GM21526 (cell line): ENCODE measurements around the gene RILPL1.
"Not testable (repeated sequence)": the region's sequence is repeated elsewhere in the genome, so short reads cannot be mapped to it uniquely, and the experiment has no call there.

Source experiments
- ATAC-seq: cut with Tn5 transposase; IDR thresholded peaks from one replicate; pipeline ENCODE4 v1.9.1; 2021; ENCODE audit warnings: moderate library complexity; ENCODE audit not compliant: unreplicated experiment, low FRiP score

RILPL1 gene

DNA sequence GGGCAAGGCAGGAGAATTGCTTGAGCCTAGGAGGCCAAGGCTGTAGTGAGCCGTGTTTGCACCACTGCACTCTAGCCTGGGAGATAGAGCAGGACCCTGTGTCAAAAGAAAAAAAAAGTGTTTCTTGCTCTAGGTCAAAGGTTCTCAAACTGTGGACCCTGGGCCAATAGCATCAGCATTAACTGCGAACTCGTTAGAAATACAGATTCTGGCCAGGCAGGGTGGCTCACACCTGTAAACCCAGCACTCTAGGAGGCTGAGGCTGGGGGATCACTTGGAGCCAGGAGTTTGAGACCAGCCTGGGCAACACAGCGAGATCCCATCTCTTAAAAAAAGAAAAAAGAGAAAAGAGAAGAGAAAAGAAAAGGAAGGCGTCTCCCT, 97.9 kb downstream of the RILPL1 start:
- ATAC-seq = no peak

- no peak for ATAC-seq
Measured at GRCh38 chr12:123433615-123434014, 99.9 kb downstream of the RILPL1 start.

DNA sequence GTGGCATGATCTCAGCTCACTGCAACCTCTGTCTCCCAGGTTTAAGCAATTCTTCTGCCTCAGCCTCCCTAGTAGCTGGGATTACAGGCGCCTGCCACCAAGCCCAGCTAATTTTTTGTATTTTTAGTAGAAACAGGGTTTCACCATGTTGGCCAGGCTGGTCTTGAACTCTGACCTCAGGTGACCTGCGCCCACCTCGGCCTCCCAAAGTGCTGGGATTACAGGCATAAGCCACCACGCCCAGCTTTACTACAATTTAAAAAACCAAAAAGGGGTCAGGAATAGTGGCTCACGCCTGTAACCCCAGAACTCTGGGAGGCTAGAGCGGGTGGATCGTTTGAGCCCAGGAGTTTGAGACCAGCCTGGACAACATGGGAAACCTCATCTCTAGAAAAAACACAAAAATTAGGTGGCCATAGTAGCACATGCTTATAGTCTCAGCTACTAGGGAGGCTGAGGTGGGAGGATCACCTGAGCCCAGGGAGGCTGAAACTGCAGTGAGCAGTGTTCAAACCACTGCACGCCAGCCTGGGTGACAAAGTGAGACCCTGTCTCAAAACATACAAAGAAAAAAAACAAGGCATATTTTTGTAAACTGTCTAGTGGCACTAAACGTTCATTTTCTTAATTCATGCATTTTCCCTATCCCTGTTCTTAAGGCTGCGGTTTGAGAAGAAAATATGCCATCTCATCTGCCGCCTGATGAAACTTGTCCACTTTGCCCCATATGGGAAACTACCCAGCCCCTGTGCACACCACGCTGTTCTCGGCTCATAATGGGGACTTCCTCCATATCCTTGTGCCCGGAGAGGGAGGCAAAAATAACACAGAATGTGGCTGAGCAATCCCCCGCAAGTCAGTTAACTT, 101.3 kb downstream of the RILPL1 start:
- not testable (repeated sequence) for ATAC-seq

DNA sequence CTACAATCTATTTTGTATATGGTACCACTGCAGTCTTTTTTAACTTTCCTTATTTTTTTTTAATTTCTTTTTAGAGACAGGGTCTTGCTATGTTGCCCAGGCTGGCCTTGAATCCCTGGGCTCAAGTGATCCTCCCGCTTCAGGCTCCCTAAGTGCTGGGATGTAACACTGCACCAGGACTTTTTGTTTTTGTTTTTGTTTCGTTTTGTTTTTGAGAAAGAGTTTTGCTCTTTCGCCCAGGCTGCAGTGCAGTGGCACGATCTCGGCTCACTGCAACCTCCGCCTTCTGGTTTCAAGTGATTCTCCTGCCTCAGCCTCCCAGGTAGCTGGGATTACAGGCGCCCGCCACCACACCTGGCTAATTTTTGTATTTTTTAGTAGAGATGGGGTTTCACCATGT, 104.4 kb downstream of the RILPL1 start:
- not testable (repeated sequence) for ATAC-seq

- ATAC-seq = no peak
Measured at GRCh38 chr12:123428591-123428990, 104.9 kb downstream of the RILPL1 start.

DNA sequence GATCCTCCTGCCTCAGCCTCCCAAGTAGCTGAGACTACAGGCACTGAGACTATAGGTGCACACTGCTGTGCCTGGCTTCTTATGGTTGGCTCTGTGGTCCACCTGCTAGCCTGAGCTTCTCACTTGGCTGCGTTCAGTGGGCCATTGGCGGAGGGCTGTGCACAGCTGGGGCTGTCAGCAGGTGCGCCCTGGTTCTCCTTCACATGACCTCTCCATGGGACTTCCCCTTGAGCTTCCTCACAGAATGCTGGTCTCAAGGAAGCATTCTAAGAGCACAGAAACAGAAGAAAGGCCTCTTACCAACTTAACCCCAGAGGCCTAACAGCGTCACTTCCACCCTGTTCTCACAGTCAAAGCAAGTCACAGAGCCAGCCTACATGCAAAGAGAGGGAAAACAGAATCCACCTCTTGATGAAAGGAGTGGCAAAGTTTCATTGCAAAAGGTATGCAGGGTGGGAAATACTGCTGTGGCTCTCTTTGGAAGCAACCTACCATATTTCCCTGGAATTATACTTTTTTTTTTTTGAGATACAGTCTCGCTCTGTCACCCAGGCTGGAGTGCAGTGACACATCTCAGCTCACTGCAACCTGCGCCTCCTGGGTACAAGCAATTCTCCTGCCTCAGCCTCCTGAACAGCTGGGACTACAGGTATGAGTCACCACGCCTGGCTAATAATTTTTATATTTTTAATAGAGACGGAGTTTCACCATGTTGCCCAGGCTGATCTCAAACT, 106.3 kb downstream of the RILPL1 start:
- ATAC-seq = peak; percentile 80

DNA sequence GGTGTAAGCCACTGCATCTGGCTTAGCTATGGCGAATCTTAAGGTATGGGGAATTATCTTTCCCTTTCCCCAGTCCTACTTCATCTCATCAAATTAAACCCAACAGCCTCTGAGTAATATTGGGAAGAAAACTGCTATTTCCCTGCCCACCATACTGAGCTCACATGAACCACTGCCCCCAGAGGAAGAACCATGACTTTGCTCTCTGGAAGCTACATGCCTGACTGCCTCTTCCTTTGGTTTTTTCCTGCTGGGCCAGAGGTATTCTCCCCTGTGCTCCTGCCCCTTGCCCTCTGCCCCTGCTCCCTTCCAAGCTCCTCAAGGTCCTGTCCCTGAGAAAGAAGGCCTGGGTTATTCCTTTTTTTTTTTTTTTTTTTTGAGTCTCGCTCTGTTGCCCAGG, 112.2 kb downstream of the RILPL1 start:
- ATAC-seq = no peak
